ENCODE results near the gene KASH5.

Gene KASH5

GRCh38 chr19:49461656-49462055 is 73.6 kb downstream of the KASH5 start:
- DNase-seq, result no peak

GRCh38 chr19:49462492-49462891 is 74.4 kb downstream of the KASH5 start:
- no peak for DNase-seq

GRCh38 chr19:49463960-49464740 is 76.1 kb downstream of the KASH5 start:
- DNase-seq, result no peak

GRCh38 chr19:49465371-49465770 is 77.3 kb downstream of the KASH5 start:
- DNase-seq, result no peak
